Embryonic facial prominence (tissue), 1 donor: Measurements from ENCODE around the gene TRAPPC10.

ENCODE experiments used
- DNase-seq: peaks from one replicate; pipeline ENCODE4 v3.0.0-alpha.2; 2016; ENCODE audit errors: extremely low spot score

The TRAPPC10 gene

DNA sequence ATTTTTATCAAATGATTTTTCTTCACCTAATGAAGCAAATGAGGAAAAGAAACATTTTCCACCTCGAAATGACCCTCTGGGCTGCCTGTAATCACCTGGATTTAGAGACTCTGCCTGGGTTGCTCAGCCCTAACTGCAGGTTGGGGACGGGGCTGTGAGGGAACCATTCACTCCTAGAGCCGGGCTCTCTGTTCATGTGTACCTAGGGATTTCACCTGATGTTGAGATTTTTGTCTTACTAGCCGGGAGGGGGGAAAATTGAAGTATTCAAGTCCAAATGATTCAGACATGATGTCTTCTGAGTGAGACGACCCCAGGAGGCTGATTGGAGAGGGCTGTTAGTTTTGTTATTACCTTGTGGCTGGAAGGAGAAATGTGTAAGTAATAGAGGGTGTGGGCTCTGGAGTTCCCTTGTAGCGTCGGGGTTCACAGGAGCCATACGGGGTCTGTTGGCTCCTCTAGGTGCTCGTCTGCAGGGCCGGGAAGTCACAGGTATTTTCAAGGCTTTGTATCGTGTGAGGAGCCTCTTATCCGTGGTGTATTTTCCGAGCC, 52.8 kb downstream of the TRAPPC10 start:
- no peak for DNase-seq

GRCh38 chr21:44065428-44065827, 53.3 kb downstream of the TRAPPC10 start:
- no peak for DNase-seq

GRCh38 chr21:44066116-44066515, 54.0 kb downstream of the TRAPPC10 start:
- DNase-seq: no peak

- no peak for DNase-seq
These were observed 55.1 kb downstream of the TRAPPC10 start for GRCh38 chr21:44067011-44067839.

DNA sequence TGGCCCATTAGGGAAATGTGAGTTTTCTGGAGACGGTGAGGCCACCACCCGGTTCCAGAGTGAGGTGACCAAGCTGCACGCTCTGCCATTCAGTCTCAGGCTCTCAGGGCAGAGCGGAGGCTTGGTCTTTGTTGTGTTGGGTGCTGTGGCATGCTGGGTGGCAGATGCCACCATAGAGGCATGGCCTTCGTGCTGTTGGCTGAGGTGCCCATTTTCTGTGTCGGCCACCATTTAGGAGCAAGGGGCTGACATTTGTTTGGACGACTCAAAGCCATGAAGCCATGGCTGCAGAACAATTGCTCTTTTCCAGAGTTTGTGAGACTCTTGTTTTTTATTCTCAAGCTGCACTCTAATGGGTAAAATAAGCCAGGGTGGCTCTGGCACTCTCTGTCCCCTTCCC, 58.3 kb downstream of the TRAPPC10 start:
- no peak for DNase-seq

DNA sequence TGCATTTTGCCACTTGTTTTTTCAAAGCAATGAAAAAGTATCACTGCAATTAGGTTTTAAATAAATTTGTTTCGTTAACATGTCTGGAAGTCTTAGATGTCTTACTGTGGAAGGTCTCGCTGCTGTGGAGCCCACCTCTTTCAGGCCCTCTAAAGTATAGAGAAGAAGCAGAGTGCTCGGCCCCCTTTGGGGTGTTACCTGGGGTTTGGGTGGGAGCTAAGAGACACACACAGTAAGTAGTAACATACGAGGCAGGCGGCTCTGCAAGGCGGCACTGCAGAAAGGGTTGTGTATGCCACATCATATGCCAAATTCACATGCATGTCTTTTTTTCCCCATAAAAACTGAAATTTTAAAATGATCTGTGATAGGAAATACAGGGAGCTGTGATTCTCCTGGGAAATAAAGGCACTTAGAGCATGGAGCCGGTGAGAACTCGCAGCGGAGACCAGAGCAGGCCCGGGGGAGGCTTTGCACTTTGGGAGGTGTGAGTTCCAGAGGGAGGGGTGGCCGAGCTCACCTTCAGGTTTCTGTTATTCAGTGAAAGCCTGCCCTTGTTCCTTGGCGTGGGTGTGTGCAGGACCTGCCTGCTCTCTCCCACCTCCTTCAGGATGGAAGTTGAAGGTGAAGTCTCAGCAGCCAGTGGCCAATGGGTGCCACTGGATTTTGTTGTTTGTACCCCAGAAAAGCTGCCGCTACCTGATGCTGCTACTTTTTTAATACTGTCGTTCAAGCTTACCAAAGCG, 59.4 kb downstream of the TRAPPC10 start:
- no peak for DNase-seq

DNA sequence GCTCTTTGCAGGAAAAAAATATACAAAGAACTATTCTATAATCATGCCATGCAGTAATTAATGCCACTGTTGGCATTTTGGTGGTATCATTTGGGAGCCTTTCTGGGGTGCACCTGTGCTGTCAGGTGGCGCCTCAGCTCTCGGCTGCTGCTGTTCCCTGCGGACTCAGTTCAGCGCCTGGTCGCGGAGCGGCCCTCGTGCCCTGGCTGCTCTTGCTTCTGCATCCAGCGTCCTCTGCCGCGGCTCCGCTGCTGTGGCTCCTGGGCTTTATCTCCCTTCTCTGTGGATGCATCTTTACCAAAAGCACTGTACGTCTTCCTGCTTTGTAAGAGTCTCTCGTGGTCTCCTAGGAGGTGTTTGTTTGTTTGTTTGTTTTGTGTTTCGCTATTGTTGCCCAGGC, 60.0 kb downstream of the TRAPPC10 start:
- no peak for DNase-seq

- no peak for DNase-seq
These were observed 62.3 kb downstream of the TRAPPC10 start for GRCh38 chr21:44074315-44074958.

- DNase-seq: no peak
These were observed 64.2 kb downstream of the TRAPPC10 start for GRCh38 chr21:44076316-44076715.

DNA sequence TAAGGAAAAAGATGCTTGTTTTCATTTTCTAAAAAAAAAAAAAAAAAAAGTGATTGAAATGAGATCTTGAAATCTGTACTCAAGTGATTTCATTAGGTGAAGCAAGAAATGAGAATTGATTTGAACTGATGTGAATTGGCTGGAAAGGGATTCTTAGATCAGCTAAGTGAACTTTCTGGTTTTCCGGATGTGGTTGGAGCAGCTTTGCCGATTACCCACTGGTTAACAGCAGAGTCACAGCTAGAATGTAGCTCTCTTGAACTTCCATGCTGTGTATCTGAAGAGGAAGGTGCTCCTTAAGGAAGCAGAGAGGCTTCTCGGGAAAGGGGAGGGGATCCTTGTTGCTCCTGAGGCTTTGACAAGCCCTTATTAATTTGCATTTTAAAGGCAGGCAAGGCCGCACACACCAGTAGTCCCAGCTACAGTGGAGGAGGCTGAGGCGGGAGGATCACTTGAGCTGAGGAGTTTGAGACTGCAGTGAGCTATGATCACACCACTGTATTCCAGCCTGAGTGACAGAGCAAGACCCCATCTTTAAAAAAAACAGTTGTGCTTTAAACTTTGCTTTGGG, 66.4 kb downstream of the TRAPPC10 start:
- DNase-seq: no peak

- DNase-seq: no peak
These were observed 67.3 kb downstream of the TRAPPC10 start for GRCh38 chr21:44079446-44079845.

GRCh38 chr21:44079846-44080245, 67.7 kb downstream of the TRAPPC10 start:
- DNase-seq: no peak

DNA sequence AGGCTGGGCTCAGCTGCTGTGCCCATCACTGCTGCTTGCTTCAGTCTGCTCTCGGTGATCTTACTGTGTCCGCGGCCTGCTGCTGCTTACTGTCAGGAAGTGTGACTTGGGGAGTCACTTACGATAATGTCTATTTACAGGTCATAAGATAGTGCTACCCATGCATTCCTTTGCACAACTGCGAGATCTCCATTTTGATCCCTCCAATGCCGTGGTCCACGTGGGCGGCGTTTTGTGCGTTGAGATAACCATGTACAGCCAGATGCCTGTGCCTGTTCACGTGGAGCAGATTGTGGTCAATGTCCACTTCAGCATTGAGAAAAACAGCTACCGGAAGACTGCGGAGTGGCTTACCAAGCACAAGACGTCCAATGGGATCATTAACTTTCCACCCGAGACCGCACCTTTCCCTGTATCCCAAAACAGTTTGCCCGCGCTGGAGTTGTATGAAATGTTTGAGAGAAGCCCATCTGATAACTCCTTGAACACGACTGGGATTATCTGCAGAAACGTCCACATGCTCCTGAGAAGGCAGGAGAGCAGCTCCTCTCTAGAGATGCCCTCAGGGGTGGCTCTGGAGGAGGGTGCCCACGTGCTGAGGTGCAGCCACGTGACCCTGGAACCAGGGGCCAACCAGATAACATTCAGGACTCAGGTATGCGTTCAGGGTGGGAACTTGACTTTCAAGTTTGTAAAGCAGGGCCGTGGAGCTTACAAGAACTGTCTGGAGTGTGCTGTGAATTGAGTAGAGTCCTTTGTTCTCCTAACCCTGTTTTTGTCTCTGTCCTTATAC, 70.7 kb downstream of the TRAPPC10 start:
- DNase-seq: no peak

DNA sequence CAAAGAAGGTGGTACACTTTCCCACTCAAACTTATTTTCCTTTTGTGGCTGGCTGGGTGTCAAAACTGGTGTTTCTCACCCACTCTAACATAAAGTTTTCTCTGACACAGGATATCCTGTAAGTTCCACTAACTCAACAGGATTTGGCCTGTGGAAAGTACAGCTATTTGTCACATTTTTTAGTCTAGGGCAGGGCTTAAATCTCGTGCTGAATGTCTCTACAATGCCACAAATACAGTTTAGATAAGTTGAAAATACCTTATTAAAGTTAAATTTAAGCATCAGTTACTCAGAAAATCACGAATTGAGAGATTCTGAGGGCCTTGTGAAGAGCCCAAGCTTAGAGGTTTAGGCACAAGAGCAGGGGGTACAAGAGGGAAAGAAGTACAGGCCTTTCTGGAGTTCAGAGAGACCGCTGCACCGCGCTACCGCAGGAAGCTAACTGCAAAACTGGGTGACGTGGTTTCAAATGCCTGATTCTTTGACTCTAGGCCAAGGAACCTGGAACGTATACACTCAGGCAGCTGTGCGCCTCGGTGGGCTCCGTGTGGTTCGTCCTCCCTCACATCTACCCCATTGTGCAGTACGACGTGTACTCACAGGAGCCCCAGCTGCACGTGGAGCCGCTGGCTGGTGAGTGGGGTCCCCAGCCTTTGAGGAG, 71.7 kb downstream of the TRAPPC10 start:
- no peak for DNase-seq

GRCh38 chr21:44084496-44085241, 72.6 kb downstream of the TRAPPC10 start:
- no peak for DNase-seq

DNA sequence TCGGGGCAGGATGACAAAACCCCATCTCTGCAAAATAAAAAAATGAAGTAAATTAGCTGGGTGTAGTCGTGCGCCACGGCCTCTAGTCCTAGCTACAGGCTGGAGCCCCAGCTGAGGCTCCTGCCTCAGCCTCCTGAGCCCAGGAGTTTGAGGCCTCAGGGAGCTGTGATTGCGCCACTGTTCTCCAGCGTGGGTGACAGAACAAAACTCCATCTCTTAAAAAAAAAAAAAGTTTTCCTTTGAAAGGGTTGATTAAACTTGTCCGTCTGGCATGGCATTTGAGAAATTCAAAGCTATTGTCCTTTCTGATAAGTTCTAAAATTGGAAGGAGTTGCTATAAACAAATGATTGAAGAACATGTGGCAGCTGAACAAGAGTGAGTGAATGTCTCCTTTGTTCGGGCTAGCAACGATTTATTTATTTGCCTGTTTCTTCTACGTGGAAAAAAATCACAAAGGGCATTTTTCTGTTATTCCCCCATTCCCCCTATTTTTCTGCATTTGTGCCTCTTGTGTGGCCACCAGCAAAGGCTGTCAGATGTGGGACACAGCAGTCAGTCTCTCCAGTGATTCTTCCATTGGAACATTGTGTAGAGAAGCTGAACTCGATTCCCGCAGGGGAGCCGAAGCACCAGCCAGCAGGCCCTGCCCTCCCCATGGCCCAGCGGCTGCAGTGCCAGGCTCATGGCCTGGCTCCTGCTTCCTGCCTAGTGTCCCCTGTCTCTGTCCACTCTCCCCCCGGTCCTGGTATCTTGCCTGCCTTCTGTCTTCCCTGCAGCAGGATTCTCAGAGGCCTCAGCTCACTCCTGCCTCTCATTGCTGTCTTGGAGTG, 73.6 kb downstream of the TRAPPC10 start:
- no peak for DNase-seq

- no peak for DNase-seq
These were observed 74.7 kb downstream of the TRAPPC10 start for GRCh38 chr21:44086636-44087425.
